PC-3 (cell line): Measurements from ENCODE around the gene DNTT. TPM values are rescaled to one million over a fixed set of nuclear protein-coding genes. Genes with fewer than 3 reads are reported as not detected.

ENCODE experiments used
- ATAC-seq: fragments of 200-7000 bp; cut with Tn5 transposase; 2 replicates; pipeline ENCODE4 v1.9.1; 2020; ENCODE audit warnings: mild to moderate bottlenecking, moderate library complexity
- BruUV-seq: library from RNA; stranded (reverse); fragments of 400-500 nt; replicated peaks from 2 replicates; lab custom pipeline; 2021; lab: Mats Ljungman, UMichigan
- CTCF ChIA-PET: fragments of 300-600 bp; sonication (Branson Sonifier 250); formaldehyde crosslinking; loops from one replicate; lab custom pipeline; 2022; ENCODE audit warnings: antibody characterized with exemption; lab: Charles Lee
- POLR2A ChIA-PET: fragments of 300-600 bp; sonication (Branson Sonifier 250); formaldehyde crosslinking; loops from one replicate; lab custom pipeline; 2022; ENCODE audit warnings: antibody characterized with exemption; ENCODE audit not compliant: unreplicated experiment; lab: Charles Lee
- DNase-seq: peaks from one replicate; pipeline ENCODE4 v3.0.0-alpha.2; 2015
- H2AFZ ChIP-seq: fragments of 300-600 bp; sonication (generic); 2 replicates; pipeline ENCODE4 v1.6.0; 2016; ENCODE audit warnings: antibody characterized with exemption, low read length
- H3F3A ChIP-seq: fragments of 300-600 bp; sonication (generic); one replicate; pipeline ENCODE4 v1.6.0; 2017; ENCODE audit warnings: antibody characterized with exemption, low read length, control low read depth, mild to moderate bottlenecking; ENCODE audit not compliant: unreplicated experiment
- H3K27ac ChIP-seq: fragments of 300-600 bp; sonication (generic); 2 replicates; pipeline ENCODE4 v1.5.1; 2016; ENCODE audit warnings: mild to moderate bottlenecking, low read length
- H3K27me3 ChIP-seq: fragments of 300-600 bp; sonication (generic); 2 replicates; pipeline ENCODE4 v1.6.1; 2016; ENCODE audit warnings: low read length, mixed read lengths
- H3K36me3 ChIP-seq: fragments of 300-600 bp; sonication (generic); 2 replicates; pipeline ENCODE4 v1.6.1; 2016; ENCODE audit warnings: low read depth, mixed run types, low read length, mixed read lengths
- H3K4me1 ChIP-seq: fragments of 300-600 bp; sonication (generic); 2 replicates; pipeline ENCODE4 v1.5.1; 2016; ENCODE audit warnings: low read length; ENCODE audit not compliant: insufficient read depth
- H3K4me2 ChIP-seq: fragments of 300-600 bp; sonication (generic); 2 replicates; pipeline ENCODE4 v1.6.0; 2016; ENCODE audit warnings: low read length
- H3K4me3 ChIP-seq: fragments of 300-600 bp; sonication (generic); 2 replicates; pipeline ENCODE4 v1.5.1; 2016; ENCODE audit warnings: mild to moderate bottlenecking, low read length, mixed read lengths
- H3K79me2 ChIP-seq: fragments of 300-600 bp; sonication (generic); 2 replicates; pipeline ENCODE4 v1.6.1; 2017; ENCODE audit warnings: low read length, mixed read lengths
- H3K9ac ChIP-seq: fragments of 300-600 bp; sonication (generic); 2 replicates; pipeline ENCODE4 v1.6.0; 2016; ENCODE audit warnings: mild to moderate bottlenecking, low read length
- H3K9me2 ChIP-seq: fragments of 300-600 bp; sonication (generic); replicated peaks from 2 replicates; pipeline ENCODE4 v1.6.1; 2016; ENCODE audit warnings: mixed run types, low read length, mixed read lengths
- H3K9me3 ChIP-seq: fragments of 300-600 bp; sonication (generic); 2 replicates; pipeline ENCODE4 v1.6.1; 2016; ENCODE audit warnings: low read length, mixed read lengths
- H4K20me1 ChIP-seq: fragments of 300-600 bp; sonication (generic); 2 replicates; pipeline ENCODE4 v1.6.1; 2016; ENCODE audit warnings: low read length, mixed read lengths
- CTCF ChIP-seq: fragments of 300-600 bp; sonication (generic); conservative IDR thresholded peaks from 2 replicates; pipeline ENCODE4 v1.5.1; 2017; ENCODE audit warnings: antibody characterized with exemption, low read depth, mild to moderate bottlenecking, low read length
- EZH2 ChIP-seq: fragments of 300-600 bp; sonication (generic); IDR thresholded peaks from one replicate; pipeline ENCODE4 v1.6.1; 2017; ENCODE audit warnings: antibody characterized with exemption, mild to moderate bottlenecking, low read length; ENCODE audit not compliant: unreplicated experiment
- EZH2phosphoT487 ChIP-seq: fragments of 300-600 bp; sonication (generic); IDR thresholded peaks from 2 replicates; pipeline ENCODE4 v1.6.1; 2018; ENCODE audit warnings: mild to moderate bottlenecking, antibody characterized with exemption, low read length, borderline replicate concordance
- intact Hi-C: fragments of 100-400 bp; cut with micrococcal nuclease; formaldehyde crosslinking; loops from 2 replicates; pipeline ENCODE4 v1.9.0; 2023
- total RNA-seq: library from RNA; depleted of rRNA; stranded (reverse); fragments of >200 nt; gene quantifications from 2 replicates; pipeline ENCODE4 v1.2.3, GENCODE V29; 2014

The DNTT gene
- total RNA-seq, 1 experiment from 2014 or later = not detected

DNA sequence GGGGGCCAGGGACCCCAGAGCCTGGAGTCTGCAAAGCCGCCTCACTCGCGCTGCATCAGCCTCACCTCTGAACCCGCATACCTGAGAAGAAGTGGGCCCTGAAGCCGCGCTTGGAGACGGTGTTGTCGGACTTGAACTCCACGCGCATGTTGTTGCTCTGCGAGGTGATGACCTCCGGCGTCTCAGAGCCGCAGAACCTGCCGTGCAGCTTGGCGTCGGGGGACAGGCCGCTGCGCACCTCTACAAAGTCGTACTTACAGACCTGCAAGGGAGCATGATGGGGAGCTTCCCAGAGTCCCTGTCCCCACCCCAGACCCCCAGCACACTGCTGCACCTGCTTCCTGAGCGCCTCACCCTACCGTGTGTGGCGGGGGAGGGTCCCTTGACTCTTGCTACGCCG, 80.3 kb downstream of the DNTT start:
- Histone ChIP-seq H3K4me2 (no peak overlapping the region), H3K79me2 (no peaks in the 10 kb centered on the region), H3K9me3 (no peaks in the 10 kb centered on the region), H3K9me2 (no peaks in the 10 kb centered on the region), H3F3A (no peaks in the 10 kb centered on the region), H3K4me1 (no peaks in the 10 kb centered on the region), H3K27me3 (peaks cover 36% of the 10 kb centered on the region), H4K20me1 (no peaks in the 10 kb centered on the region), H3K4me3 (no peak overlapping the region), H3K9ac (no peak overlapping the region), H2AFZ (no peak overlapping the region), H3K36me3 (no peaks in the 10 kb centered on the region), H3K27ac (no peak overlapping the region)
- intact Hi-C loops = no loop called here
- TF ChIP-seq CTCF = no peak
- TF ChIP-seq EZH2 = no peak
- TF ChIP-seq EZH2phosphoT487 = no peak
- CTCF ChIA-PET = no interaction called here
- POLR2A ChIA-PET = no interaction called here
- BruUV-seq = no TSS peak
- ATAC-seq = no peak
- no peak for DNase-seq

DNA sequence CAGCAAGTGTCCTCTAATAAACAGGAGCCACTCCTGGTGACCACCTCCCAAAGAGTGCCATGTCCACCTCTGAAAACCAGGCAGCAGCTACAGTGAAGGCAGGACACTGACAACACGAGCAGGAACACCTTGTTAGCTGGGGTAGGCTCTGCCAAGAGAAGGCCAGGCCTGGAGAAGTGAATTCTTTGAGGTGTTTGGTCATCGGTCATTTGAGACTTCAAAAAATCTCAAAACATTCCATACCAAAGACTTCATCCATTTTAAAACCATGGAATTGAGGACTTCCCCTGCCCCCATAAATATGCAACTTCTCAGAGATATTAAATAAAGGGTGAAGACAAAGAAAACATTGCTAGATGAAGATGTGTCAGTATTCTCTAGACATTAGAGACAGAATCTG, 82.9 kb downstream of the DNTT start:
- Histone ChIP-seq H3K27ac (no peak overlapping the region), H3K36me3 (no peaks in the 10 kb centered on the region), H3K9ac (no peak overlapping the region), H3K79me2 (no peaks in the 10 kb centered on the region), H3K27me3 (peaks cover 58% of the 10 kb centered on the region), H3K9me3 (no peaks in the 10 kb centered on the region), H3K4me3 (no peak overlapping the region), H4K20me1 (no peaks in the 10 kb centered on the region), H3K9me2 (no peaks in the 10 kb centered on the region), H3K4me2 (no peak overlapping the region), H3F3A (no peaks in the 10 kb centered on the region), H3K4me1 (no peaks in the 10 kb centered on the region), H2AFZ (no peak overlapping the region)
- POLR2A ChIA-PET = no interaction called here
- ATAC-seq (no peak), DNase-seq (no peak)
- BruUV-seq = no TSS peak
- intact Hi-C loops = no loop called here
- TF ChIP-seq EZH2phosphoT487 (no peak), EZH2 (no peak), CTCF (no peak)
- CTCF ChIA-PET = interaction anchor here (0.6 kb wide), 1 partner anchor 287 kb away, joined by 4 read pairs; no protein-coding TSS in a partner anchor

- ChIA-PET POLR2A (no interaction called here), CTCF (interaction anchor here (0.6 kb wide), 1 partner anchor 287 kb away, joined by 4 read pairs; no protein-coding TSS in a partner anchor)
- Histone ChIP-seq H3K27ac (no peak overlapping the region), H3K4me1 (no peaks in the 10 kb centered on the region), H3K36me3 (no peaks in the 10 kb centered on the region), H3K4me3 (no peak overlapping the region), H3K4me2 (no peak overlapping the region), H3K9me3 (no peaks in the 10 kb centered on the region), H3K79me2 (no peaks in the 10 kb centered on the region), H3K9me2 (no peaks in the 10 kb centered on the region), H2AFZ (no peak overlapping the region), H4K20me1 (no peaks in the 10 kb centered on the region), H3K27me3 (peaks cover 62% of the 10 kb centered on the region), H3K9ac (no peak overlapping the region), H3F3A (no peaks in the 10 kb centered on the region)
- DNase-seq = no peak
- TF ChIP-seq EZH2 (no peak), EZH2phosphoT487 (no peak), CTCF (no peak)
- BruUV-seq = no TSS peak
- ATAC-seq = no peak
- intact Hi-C loops = no loop called here
Measured at GRCh38 chr10:96387601-96388000, 83.4 kb downstream of the DNTT start.
